NK-92 treated with Interleukin-12 subunit alpha and Interleukin-12 subunit beta, amount 100 ng/mL, for 24 hours (cell line): ENCODE data around the gene EFHB.
"Not testable (repeated sequence)": the region's sequence is repeated elsewhere in the genome, so short reads cannot be mapped to it uniquely, and the experiment has no call there.

Experiments used
- DNase-seq: peaks from one replicate; lab custom pipeline; 2025; lab: John Stamatoyannopoulos, UW

EFHB gene

GRCh38 chr3:19934098-19934566, at the start of gene EFHB:
Gene EFHB (minus strand): TSS chr3:19934217. CDS start chr3:19934018, 199 bp downstream.
- DNase-seq = no peak

GRCh38 chr3:19972054-19972453, 38.0 kb upstream of the EFHB start:
- no peak for DNase-seq

- no peak for DNase-seq
These were observed 36.3 kb upstream of the EFHB start for GRCh38 chr3:19970327-19970726.

- no peak for DNase-seq
These were observed 33.8 kb upstream of the EFHB start for GRCh38 chr3:19967812-19968211.

GRCh38 chr3:19967208-19967607, 33.2 kb upstream of the EFHB start:
- no peak for DNase-seq

GRCh38 chr3:19961960-19962359, 27.9 kb upstream of the EFHB start:
- DNase-seq = no peak

- DNase-seq = no peak
These were observed 26.7 kb upstream of the EFHB start for GRCh38 chr3:19960696-19961095.

- DNase-seq = no peak
These were observed 25.5 kb upstream of the EFHB start for GRCh38 chr3:19959505-19959904.

- not testable (repeated sequence) for DNase-seq
These were observed 23.3 kb upstream of the EFHB start for GRCh38 chr3:19957354-19957753.

- no peak for DNase-seq
These were observed 20.7 kb upstream of the EFHB start for GRCh38 chr3:19954676-19955075.

- DNase-seq = no peak
These were observed 16.3 kb upstream of the EFHB start for GRCh38 chr3:19950316-19950715.

GRCh38 chr3:19948226-19948591, 14.2 kb upstream of the EFHB start:
- no peak for DNase-seq

- DNase-seq = peak; percentile 40
These were observed 13.7 kb upstream of the EFHB start for GRCh38 chr3:19947549-19948225.

GRCh38 chr3:19946832-19947548, 13.0 kb upstream of the EFHB start, which contains the start of gene RAB5A:
Gene RAB5A (plus strand): TSS chr3:19947097. CDS start chr3:19950899, 3,802 bp downstream.
- DNase-seq = peak; percentile 90

GRCh38 chr3:19945969-19946831, 12.2 kb upstream of the EFHB start:
- no peak for DNase-seq

- DNase-seq = no peak
These were observed 11.5 kb upstream of the EFHB start for GRCh38 chr3:19945534-19945933.

- no peak for DNase-seq
These were observed 6.6 kb upstream of the EFHB start for GRCh38 chr3:19940643-19941042.

- no peak for DNase-seq
These were observed 4.2 kb upstream of the EFHB start for GRCh38 chr3:19938295-19938627.

GRCh38 chr3:19937459-19938294, 3.7 kb upstream of the EFHB start:
- DNase-seq = no peak

- DNase-seq = no peak
These were observed 1.6 kb downstream of the EFHB start for GRCh38 chr3:19932422-19932821.

GRCh38 chr3:19931767-19932188, 2.2 kb downstream of the EFHB start:
- no peak for DNase-seq
